ENCODE data around the gene SERPIND1.
A peak's percentile ranks its signal among the peaks of the same experiment; 100 is the strongest.

Gene SERPIND1

GRCh38 chr22:20788627-20789344 is 14.9 kb downstream of the SERPIND1 start:
- TF ChIP-seq RARB (CRISPR knock-in tag; IDR thresholded peaks at IDR 0.05) (no peak), ARNTL (CRISPR knock-in tag; IDR thresholded peaks at IDR 0.05; ENCODE audit: borderline replicate concordance, low read depth) (no peak), ISL1 (CRISPR knock-in tag; IDR thresholded peaks at IDR 0.05) (no peak), ZFP30 (CRISPR knock-in tag; IDR thresholded peaks at IDR 0.05) (no peak), POU6F1 (CRISPR knock-in tag; IDR thresholded peaks at IDR 0.05; ENCODE audit: borderline replicate concordance, low read depth) (no peak), TOX (CRISPR knock-in tag; IDR thresholded peaks at IDR 0.05; ENCODE audit: borderline replicate concordance) (no peak), GLIS3 (CRISPR knock-in tag; IDR thresholded peaks at IDR 0.05) (no peak), ESRRG (CRISPR knock-in tag; IDR thresholded peaks at IDR 0.05) (no peak), CSDC2 (CRISPR knock-in tag; IDR thresholded peaks at IDR 0.05) (no peak)
- ATAC-seq: no peak

- TF ChIP-seq GLIS3 (CRISPR knock-in tag; IDR thresholded peaks at IDR 0.05) (no peak), ZNF70 (CRISPR knock-in tag; IDR thresholded peaks at IDR 0.05) (no peak), CSDC2 (CRISPR knock-in tag; IDR thresholded peaks at IDR 0.05) (no peak), ZNF565 (CRISPR knock-in tag; conservative IDR thresholded peaks at IDR 0.05; ENCODE audit: low read depth) (no peak), ESRRG (CRISPR knock-in tag; IDR thresholded peaks at IDR 0.05) (no peak), BACH2 (CRISPR knock-in tag; IDR thresholded peaks at IDR 0.05; ENCODE audit: borderline replicate concordance) (no peak), ARNTL (CRISPR knock-in tag; IDR thresholded peaks at IDR 0.05; ENCODE audit: borderline replicate concordance, low read depth) (no peak)
- ATAC-seq: no peak
Measured at GRCh38 chr22:20792221-20792965, 18.5 kb downstream of the SERPIND1 start.

- TF ChIP-seq ZFP3 (CRISPR knock-in tag; IDR thresholded peaks at IDR 0.05) (no peak), ISL1 (CRISPR knock-in tag; IDR thresholded peaks at IDR 0.05) (peak; percentile 72), ZNF8 (CRISPR knock-in tag; IDR thresholded peaks at IDR 0.05) (no peak)
- ATAC-seq: peak; percentile 65
Measured at GRCh38 chr22:20792966-20793728, 19.2 kb downstream of the SERPIND1 start.

- no peak for TF ChIP-seq ZFP30 (CRISPR knock-in tag; IDR thresholded peaks at IDR 0.05)
- TF ChIP-seq ARNTL (CRISPR knock-in tag; IDR thresholded peaks at IDR 0.05; ENCODE audit: borderline replicate concordance, low read depth): no peak
- TF ChIP-seq PATZ1 (CRISPR knock-in tag; IDR thresholded peaks at IDR 0.05; ENCODE audit: borderline replicate concordance): no peak
- TF ChIP-seq ESRRG (CRISPR knock-in tag; IDR thresholded peaks at IDR 0.05): no peak
- TF ChIP-seq ISL1 (CRISPR knock-in tag; IDR thresholded peaks at IDR 0.05): no peak
- TF ChIP-seq ZFP3 (CRISPR knock-in tag; IDR thresholded peaks at IDR 0.05): no peak
- no peak for TF ChIP-seq RARB (CRISPR knock-in tag; IDR thresholded peaks at IDR 0.05)
- TF ChIP-seq ZNF565 (CRISPR knock-in tag; conservative IDR thresholded peaks at IDR 0.05; ENCODE audit: low read depth): no peak
- TF ChIP-seq ZC3H10 (CRISPR knock-in tag; IDR thresholded peaks at IDR 0.05): no peak
- no peak for TF ChIP-seq TOX (CRISPR knock-in tag; IDR thresholded peaks at IDR 0.05; ENCODE audit: borderline replicate concordance)
- no peak for TF ChIP-seq ZNF70 (CRISPR knock-in tag; IDR thresholded peaks at IDR 0.05)
- TF ChIP-seq TSHZ2 (CRISPR knock-in tag; IDR thresholded peaks at IDR 0.05): no peak
- no peak for TF ChIP-seq POU6F1 (CRISPR knock-in tag; IDR thresholded peaks at IDR 0.05; ENCODE audit: borderline replicate concordance, low read depth)
- TF ChIP-seq TCF4 (CRISPR knock-in tag; IDR thresholded peaks at IDR 0.05; ENCODE audit: borderline replicate concordance): no peak
- no peak for TF ChIP-seq GLIS3 (CRISPR knock-in tag; IDR thresholded peaks at IDR 0.05)
- peak; percentile 24; the same call in 2 of the 3 replicates for ATAC-seq
Measured at GRCh38 chr22:20793748-20794649, 20.1 kb downstream of the SERPIND1 start.
